Right lobe of liver (tissue), 6 donors: ENCODE data around the gene FKBP5. TPM values are rescaled to one million over a fixed set of nuclear protein-coding genes. Genes with fewer than 3 reads are reported as not detected.

Source experiments
- ATAC-seq, 4 donors: fragments of 200-7000 bp; cut with Tn5 transposase; one replicate each; pipeline ENCODE4 v1.9.1; 2020; ENCODE audit warnings: mild to moderate bottlenecking in 4 of 4, moderate library complexity in 4 of 4
- DNase-seq, 3 donors: peaks; one replicate each; pipeline ENCODE4 v3.0.0-alpha.2; 2020
- H3K27ac ChIP-seq, 3 donors: fragments of 200-600 bp; one replicate each; pipeline ENCODE4 v1.8.0; 2022
- H3K27me3 ChIP-seq, 2 donors: fragments of 200-600 bp; one replicate each; pipeline ENCODE4 v1.8.0; 2022
- H3K36me3 ChIP-seq, 4 donors: fragments of 200-600 bp; sonication (generic) in 1 of 4; one replicate each; pipeline versions ENCODE4 v1.5.1 to v1.8.0; 2017 to 2022; ENCODE audit warnings: control low read depth in 1 of 4
- H3K4me1 ChIP-seq, 4 donors: fragments of 200-600 bp; sonication (generic) in 1 of 4; one replicate each; pipeline versions ENCODE4 v1.5.1 to v1.8.0; 2017 to 2022; ENCODE audit warnings: control low read depth in 1 of 4
- H3K4me3 ChIP-seq, 3 donors: fragments of 200-600 bp; one replicate each; pipeline ENCODE4 v1.8.0; 2022
- H3K9me3 ChIP-seq, 4 donors: fragments of 200-600 bp; sonication (generic) in 1 of 4; one replicate each; pipeline versions ENCODE4 v1.5.1 to v1.8.0; 2017 to 2022; ENCODE audit warnings: control low read depth in 1 of 4
- CTCF ChIP-seq, 4 donors: fragments of 200-600 bp in 3 of 4; fragments of 450-650 bp in 1 of 4; IDR thresholded peaks; one replicate each; pipeline versions ENCODE4 v1.5.1 to v1.8.0; 2016 to 2022; ENCODE audit warnings: antibody characterized with exemption in 4 of 4, mild to moderate bottlenecking in 2 of 4
- POLR2A ChIP-seq: fragments of 450-650 bp; IDR thresholded peaks from one replicate; pipeline ENCODE4 v1.6.1; 2017; ENCODE audit warnings: antibody characterized with exemption, mild to moderate bottlenecking
- WGBS: methylation state at CpG from one replicate; pipeline ENCODE4 v1.1.6; 2018; ENCODE audit warnings: low coverage, low lambda C conversion rate; ENCODE audit not compliant: insufficient coverage; ENCODE audit errors: missing lambda C conversion rate; 5-methylcytosine and 5-hydroxymethylcytosine counted together
- intact Hi-C, 2 donors: fragments of 100-400 bp; cut with DNase I; formaldehyde crosslinking; loops; one replicate each; pipeline versions ENCODE4 v1.11.2 to v1.14.1; 2022
- total RNA-seq, 6 experiments: library from RNA; depleted of rRNA in 2 of 6; stranded (reverse); fragments of >200 nt in 2 of 6; fragmentation: NEBNext Ultra II Directional in 3 of 6; extraction: Animal tissue kit (Norgen Biotek cat#: 25700) in 3 of 6; gene quantifications; one replicate each; pipeline versions ENCODE4 v1.1.0 to v1.2.4, GENCODE V29; 2016 to 2023
- donor health status: DM: no; HTN: yes; CAD: no.
- donor health status: DM: no; HTN: no; CAD: no.
- donor health status: DM: no; HTN: no; CAD: no.
- donor health status: DM: no; HTN: yes; CAD: no.
- donor health status: DM: no; HTN: yes; CAD: no.

Gene FKBP5
- total RNA-seq, 6 experiments from 2014 or later = 36.1 to 387 (median 111) TPM

- DNase-seq (no peak), ATAC-seq (no peak)
- H3K27ac ChIP-seq = peak overlapping the region; percentile 98 to 99 (median 99)
- TF ChIP-seq CTCF (IDR thresholded peaks at IDR 0.05) (no peak), POLR2A (no peak)
- H3K4me1 ChIP-seq = peaks cover 11 to 74% (median 38%) of the 10 kb centered on the region in 4 donors
- no peaks in the 10 kb centered on the region for H3K27me3 ChIP-seq
- H3K9me3 ChIP-seq = no peaks in the 10 kb centered on the region
- H3K4me3 ChIP-seq = peak overlapping the region; percentile 82 to 86 (median 85)
- WGBS = 10% methylated on average over 6 of the region's 15 CpGs
- no peaks in the 10 kb centered on the region for H3K36me3 ChIP-seq
- intact Hi-C loops = loop anchor here (10.0 kb wide), 2 partner anchors 146 to 166 kb away; no protein-coding TSS in a partner anchor
Observed at GRCh38 chr6:35730745-35731413, 42.2 kb upstream of the FKBP5 start.

DNA sequence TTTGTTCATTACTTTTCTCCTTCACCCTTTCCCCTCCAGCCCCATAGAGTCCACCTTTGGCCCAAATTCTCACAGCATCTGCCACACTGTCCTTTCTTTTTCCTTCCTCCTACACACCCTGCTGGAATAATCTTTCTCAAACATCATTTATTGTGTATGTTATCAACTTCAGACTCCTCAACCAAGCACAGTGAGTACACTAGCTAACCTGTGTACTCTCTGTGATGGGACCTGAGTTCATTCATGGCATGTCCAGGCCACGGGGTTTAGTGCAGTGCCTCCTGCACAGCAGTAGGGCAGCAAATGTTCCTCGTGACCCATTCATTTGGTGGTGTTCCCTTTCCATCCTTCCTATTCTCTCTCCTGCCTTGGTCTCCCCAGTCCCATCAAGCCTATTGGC, 41.0 kb upstream of the FKBP5 start:
- H3K4me3 ChIP-seq = no peak overlapping the region

GRCh38 chr6:35728683-35729678, 40.3 kb upstream of the FKBP5 start:
- intact Hi-C loops = no loop called here
- TF ChIP-seq POLR2A (peak; percentile 78), CTCF (IDR thresholded peaks at IDR 0.05) (peak; percentile 8 to 24 (median 16))
- DNase-seq = peak; percentile 81 to 94 (median 88)
- Histone ChIP-seq H3K27me3 (no peaks in the 10 kb centered on the region), H3K36me3 (no peaks in the 10 kb centered on the region), H3K4me1 (peaks cover 11 to 90% (median 47%) of the 10 kb centered on the region in 4 donors), H3K9me3 (no peaks in the 10 kb centered on the region), H3K4me3 (peak overlapping the region in 2 of 3 donors; percentile 58 to 64), H3K27ac (peak overlapping the region; percentile 88 to 99 (median 98))
- peak; percentile 22 to 47 (median 36) for ATAC-seq
- WGBS = 23% methylated on average over 4 of the region's 12 CpGs

More for the DNA sequence above, 41.0 kb upstream of the FKBP5 start:
- WGBS = 15% methylated on average over 2 of the region's 2 CpGs
- DNase-seq (peak in 2 of 3 donors; percentile 29 to 57), ATAC-seq (no peak)
- H3K27me3 ChIP-seq = no peaks in the 10 kb centered on the region
- intact Hi-C loops = loop anchor here (10.0 kb wide), 2 partner anchors 145 to 165 kb away; no protein-coding TSS in a partner anchor
- H3K27ac ChIP-seq = peak overlapping the region; percentile 88 to 99 (median 98)
- H3K9me3 ChIP-seq = no peaks in the 10 kb centered on the region
- no peak for TF ChIP-seq CTCF (IDR thresholded peaks at IDR 0.05)
- no peak for TF ChIP-seq POLR2A
- H3K4me1 ChIP-seq = peaks cover 11 to 86% (median 43%) of the 10 kb centered on the region in 4 donors
- no peaks in the 10 kb centered on the region for H3K36me3 ChIP-seq

- H3K27ac ChIP-seq = peak overlapping the region; percentile 88 to 99 (median 98)
- intact Hi-C loops = no loop called here
- DNase-seq = peak; percentile 93 to 96 (median 96)
- H3K4me1 ChIP-seq = peaks cover 10 to 90% (median 46%) of the 10 kb centered on the region in 4 donors
- 3% methylated on average over 12 of the region's 57 CpGs for WGBS
- no peaks in the 10 kb centered on the region for H3K36me3 ChIP-seq
- peak overlapping the region; percentile 44 to 64 (median 58) for H3K4me3 ChIP-seq
- ATAC-seq = peak; percentile 39 to 57 (median 54)
- TF ChIP-seq CTCF (IDR thresholded peaks at IDR 0.05) (peak in 1 of 4 donors; percentile 6), POLR2A (peak; percentile 88)
- no peaks in the 10 kb centered on the region for H3K27me3 ChIP-seq
- H3K9me3 ChIP-seq = no peaks in the 10 kb centered on the region
Observed at GRCh38 chr6:35727935-35728682, 39.4 kb upstream of the FKBP5 start.
